Gastrocnemius medialis (tissue), 4 donors: ENCODE measurements around the gene FTCD.

Experiments used
- CTCF ChIP-seq, 5 experiments: fragments of 450-650 bp in 3 of 5; fragments of 200-600 bp in 2 of 5; sonication (generic) in 2 of 5; IDR thresholded peaks in 4 of 5; conservative IDR thresholded peaks in 1 of 5; 1 replicate in 4 of 5; 2 replicates in 1 of 5; pipeline ENCODE4 v1.5.1; 2016 to 2019; ENCODE audit warnings: antibody characterized with exemption in 5 of 5, mild to moderate bottlenecking in 3 of 5, moderate library complexity in 3 of 5
- POLR2A ChIP-seq, 2 donors: fragments of 450-650 bp; IDR thresholded peaks; one replicate each; pipeline ENCODE4 v1.6.1; 2017; ENCODE audit warnings: antibody characterized with exemption in 2 of 2, mild to moderate bottlenecking in 2 of 2, moderate library complexity in 2 of 2

GRCh38 chr21:46122237-46122671 is 33.1 kb downstream of the FTCD start:
- TF ChIP-seq CTCF (IDR thresholded peaks at IDR 0.05 in 4 of 5, conservative IDR thresholded peaks at IDR 0.05 in 1 of 5): no peak
- TF ChIP-seq POLR2A (IDR thresholded peaks at IDR 0.05): no peak
